Stimulated activated naive CD8-positive, alpha-beta T cell treated with anti-CD3 and anti-CD28 coated beads, Interleukin-15, amount 100 ng/mL, for 72 hours (primary cell): ENCODE data around the gene BTF3.
A peak's percentile ranks its signal among the peaks of the same experiment; 100 is the strongest.
"Not testable (repeated sequence)": the region's sequence is repeated elsewhere in the genome, so short reads cannot be mapped to it uniquely, and the experiment has no call there.

Experiments
- ATAC-seq: fragments of 150-1000 bp; cut with Tn5 transposase; 2 replicates; pipeline ENCODE4 v1.10.0; 2021; ENCODE audit warnings: mild to moderate bottlenecking, moderate library complexity
- DNase-seq, 2 donors: peaks; one replicate each; pipeline ENCODE4 v3.0.0; 2021 to 2022
- H3K27ac Mint-ChIP-seq, 2 donors: one replicate each; pipeline ENCODE4 v1.8.0; 2022; ENCODE audit warnings: mild to moderate bottlenecking in 2 of 2, mixed read lengths in 2 of 2, moderate library complexity in 2 of 2
- H3K27me3 Mint-ChIP-seq: one replicate; pipeline ENCODE4 v1.8.0; 2022; ENCODE audit warnings: mixed read lengths
- H3K4me1 Mint-ChIP-seq: one replicate; pipeline ENCODE4 v1.8.0; 2022; ENCODE audit warnings: mild to moderate bottlenecking, mixed read lengths
- H3K4me3 Mint-ChIP-seq, 2 donors: one replicate each; pipeline ENCODE4 v1.8.0; 2022; ENCODE audit warnings: mild to moderate bottlenecking in 2 of 2, mixed read lengths in 2 of 2, moderate library complexity in 1 of 2
- H3K9me3 Mint-ChIP-seq, 2 donors: one replicate each; pipeline ENCODE4 v1.8.0; 2022; ENCODE audit warnings: mixed read lengths in 2 of 2

BTF3 gene

DNA sequence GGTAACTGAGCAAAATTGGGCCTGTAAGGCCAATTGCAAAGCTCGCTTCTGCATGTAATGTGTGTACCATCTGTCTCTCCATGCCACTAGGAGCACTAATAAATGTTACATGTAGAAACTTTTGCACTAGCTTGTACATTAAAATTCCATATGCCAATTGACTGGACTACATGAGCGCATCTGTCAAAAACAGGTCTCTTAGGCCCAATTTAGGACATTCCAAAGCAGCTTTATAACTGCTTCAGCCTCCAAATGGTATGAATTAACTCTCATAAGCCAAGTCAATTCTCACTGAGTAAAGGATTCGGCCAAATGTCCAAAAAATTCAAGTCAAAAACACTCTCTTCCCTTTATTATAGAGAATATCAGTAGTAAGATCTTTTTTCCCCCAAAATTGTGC lies 26.1 kb upstream of the BTF3 start:
- no peak overlapping the region for H3K27ac Mint-ChIP-seq
- H3K27me3 Mint-ChIP-seq = peaks cover 23% of the 10 kb centered on the region
- DNase-seq (no peak), ATAC-seq (no peak)
- no peak overlapping the region for H3K4me3 Mint-ChIP-seq
- peaks cover 0 to 6% of the 10 kb centered on the region in 2 donors for H3K9me3 Mint-ChIP-seq
- H3K4me1 Mint-ChIP-seq = no peaks in the 10 kb centered on the region

DNA sequence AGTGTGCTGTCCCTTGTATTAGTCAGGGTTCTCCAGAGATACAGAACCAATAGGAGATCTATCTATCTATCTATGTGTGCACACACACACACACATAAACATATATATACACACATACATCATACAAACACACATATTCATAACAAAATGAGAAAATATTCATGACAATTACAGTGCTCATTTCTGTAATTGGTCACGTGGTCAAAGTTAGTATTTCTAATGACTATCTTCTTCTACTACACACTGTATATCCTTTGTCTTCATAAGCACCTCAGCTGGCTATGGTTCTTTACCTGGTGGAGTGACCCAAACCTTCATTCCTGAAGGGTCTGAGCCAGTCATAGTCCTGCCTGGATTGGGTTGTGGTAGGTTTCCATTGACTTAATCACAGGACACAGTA lies 17.7 kb upstream of the BTF3 start:
- Mint-ChIP-seq H3K4me3 (no peak overlapping the region), H3K9me3 (no peaks in the 10 kb centered on the region), H3K27ac (no peak overlapping the region), H3K4me1 (no peaks in the 10 kb centered on the region), H3K27me3 (peaks cover 42% of the 10 kb centered on the region)
- ATAC-seq (no peak), DNase-seq (no peak)

DNA sequence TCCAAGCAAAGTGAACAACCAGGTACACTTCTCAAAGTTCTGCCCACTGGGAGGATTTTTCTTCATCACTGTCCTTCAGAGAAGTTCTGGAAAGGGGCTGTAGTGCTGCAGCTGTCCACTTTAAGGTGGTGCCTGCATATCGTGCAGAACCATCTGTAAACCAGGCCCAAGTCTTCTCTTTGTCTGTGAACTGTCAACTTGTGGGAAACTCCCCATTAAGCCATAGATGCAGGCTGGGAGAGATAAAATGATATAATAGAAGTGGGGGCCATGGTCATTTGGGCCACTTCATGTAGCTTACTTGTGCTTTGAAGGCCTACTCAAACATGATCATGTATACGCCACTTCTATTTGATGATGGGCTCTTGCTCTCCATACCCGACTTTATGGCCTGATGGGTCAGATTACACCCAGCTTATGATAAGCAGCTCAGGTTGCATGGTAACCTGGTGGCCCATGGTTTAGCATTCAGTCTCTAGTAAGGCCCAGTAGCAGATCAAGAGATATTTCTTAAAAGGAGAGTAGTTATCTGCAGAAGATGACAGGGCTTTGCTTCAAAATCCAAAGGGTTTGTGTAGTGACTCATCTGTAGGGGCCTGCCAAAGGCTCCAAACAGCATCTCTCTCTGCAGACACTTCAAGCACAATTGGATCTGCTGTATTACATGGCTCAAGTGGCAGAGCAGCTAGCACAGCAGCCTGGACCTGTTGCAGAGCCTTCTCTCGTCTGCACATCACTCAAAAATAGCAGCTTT lies 15.7 kb upstream of the BTF3 start:
- H3K9me3 Mint-ChIP-seq = no peaks in the 10 kb centered on the region
- no peaks in the 10 kb centered on the region for H3K4me1 Mint-ChIP-seq
- no peak overlapping the region for H3K4me3 Mint-ChIP-seq
- peaks cover 51% of the 10 kb centered on the region for H3K27me3 Mint-ChIP-seq
- H3K27ac Mint-ChIP-seq = no peak overlapping the region
- DNase-seq (no peak), ATAC-seq (no peak)

DNA sequence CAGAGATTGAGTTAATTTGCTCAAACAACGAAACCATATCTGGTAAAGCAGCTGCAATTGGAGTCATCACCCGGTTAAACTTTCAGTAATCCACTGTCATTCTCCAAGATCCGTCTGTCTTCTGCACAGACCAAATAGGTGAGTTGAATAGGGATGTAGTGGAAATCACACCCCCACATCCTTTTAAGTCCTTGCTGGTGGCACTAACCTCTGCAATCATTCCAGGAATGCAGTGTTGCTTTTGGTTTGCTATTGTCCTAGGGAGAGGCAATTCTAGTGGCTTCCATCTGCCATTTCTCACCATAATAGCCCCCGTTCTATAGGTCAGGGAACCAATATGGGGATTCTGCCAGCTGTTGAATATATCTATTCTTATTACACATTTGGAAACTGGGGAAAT lies 14.6 kb upstream of the BTF3 start:
- Mint-ChIP-seq H3K27ac (no peak overlapping the region), H3K4me1 (no peaks in the 10 kb centered on the region), H3K4me3 (no peak overlapping the region), H3K9me3 (no peaks in the 10 kb centered on the region), H3K27me3 (peaks cover 43% of the 10 kb centered on the region)
- DNase-seq = no peak
- no peak for ATAC-seq

DNA sequence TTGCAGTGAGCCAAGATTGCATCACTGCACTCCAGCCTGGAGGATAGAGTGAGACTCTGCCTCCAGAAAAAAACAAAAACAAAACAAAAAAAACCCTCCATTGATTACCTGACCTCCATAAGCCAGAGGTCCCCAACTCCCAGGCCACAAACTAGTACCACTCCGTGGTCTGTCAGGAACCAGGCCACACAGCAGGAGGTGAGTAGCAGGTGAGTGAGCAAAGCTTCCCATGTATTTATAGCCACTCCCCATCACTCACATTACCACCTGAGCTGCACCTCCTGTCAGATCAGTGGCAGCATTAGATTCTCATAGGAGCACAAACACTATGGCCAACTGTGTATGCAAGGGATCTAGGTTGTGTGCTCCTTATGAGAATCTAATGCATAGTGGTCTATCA lies 13.7 kb upstream of the BTF3 start:
- Mint-ChIP-seq H3K27ac (no peak overlapping the region), H3K27me3 (peaks cover 39% of the 10 kb centered on the region)
- no peak for ATAC-seq

DNA sequence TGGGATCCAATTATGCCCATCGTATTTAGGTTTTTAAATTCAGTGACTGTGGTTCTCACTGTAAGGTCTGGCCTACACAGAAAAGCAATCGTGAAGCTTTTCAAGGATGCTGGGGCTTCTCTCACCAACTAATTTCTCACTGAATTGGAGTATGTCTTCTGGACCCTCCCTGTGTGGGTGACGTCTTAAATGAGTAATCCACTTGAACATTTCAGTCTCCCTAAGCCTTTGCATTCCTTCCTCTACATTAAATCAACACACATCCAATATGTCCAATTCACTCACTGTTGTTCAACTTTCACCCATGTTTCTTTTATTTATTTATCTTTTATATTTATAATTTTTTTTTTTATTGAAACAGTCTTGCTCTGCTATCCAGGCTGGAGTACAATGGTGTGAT lies 12.5 kb upstream of the BTF3 start:
- peaks cover 27% of the 10 kb centered on the region for H3K27me3 Mint-ChIP-seq
- no peak for ATAC-seq
- no peak overlapping the region for H3K4me3 Mint-ChIP-seq
- no peak overlapping the region for H3K27ac Mint-ChIP-seq
- H3K4me1 Mint-ChIP-seq = no peaks in the 10 kb centered on the region
- H3K9me3 Mint-ChIP-seq = no peaks in the 10 kb centered on the region
- no peak for DNase-seq

More for the DNA sequence above, 13.7 kb upstream of the BTF3 start:
- DNase-seq = no peak
- no peak overlapping the region for H3K4me3 Mint-ChIP-seq
- no peaks in the 10 kb centered on the region for H3K4me1 Mint-ChIP-seq
- no peaks in the 10 kb centered on the region for H3K9me3 Mint-ChIP-seq

DNA sequence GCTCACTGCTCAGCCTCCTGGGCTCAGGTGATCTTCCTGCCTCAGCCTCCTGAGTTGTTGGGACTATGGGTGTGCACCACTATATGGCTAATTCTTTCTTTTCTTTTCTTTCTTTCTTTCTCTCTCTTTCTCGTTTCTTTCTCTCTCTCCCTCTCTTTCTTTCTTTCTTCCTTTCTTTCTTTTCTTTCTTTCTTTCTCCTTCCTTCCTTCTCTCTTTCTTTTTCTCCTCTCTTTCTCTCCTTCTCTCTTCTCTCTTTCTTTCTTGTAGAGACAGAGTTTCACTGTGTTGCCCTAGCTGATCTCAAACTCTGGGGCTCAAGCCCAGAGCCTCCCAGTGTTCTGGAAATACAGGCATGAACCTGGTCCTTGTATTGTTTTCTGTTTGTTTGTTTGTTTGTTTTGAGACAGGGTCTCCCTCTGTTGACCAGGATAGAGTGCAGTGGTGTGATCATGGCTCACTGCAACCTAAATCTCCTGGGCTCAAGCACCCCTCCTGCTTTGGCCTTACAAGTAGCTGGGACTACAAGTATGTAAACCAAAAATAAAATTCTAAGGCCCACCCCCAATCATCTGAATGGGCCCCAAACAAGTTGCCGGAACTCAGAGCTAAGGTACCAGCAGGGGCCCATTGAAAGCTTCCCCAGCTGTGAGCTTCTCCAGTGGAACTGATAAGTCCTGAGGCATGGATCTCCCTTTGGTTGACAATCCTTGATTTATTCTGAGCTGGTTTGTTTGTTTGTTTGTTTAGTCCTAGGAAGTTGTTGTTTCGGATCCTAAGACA lies 11.9 kb upstream of the BTF3 start:
- DNase-seq = no peak

DNA sequence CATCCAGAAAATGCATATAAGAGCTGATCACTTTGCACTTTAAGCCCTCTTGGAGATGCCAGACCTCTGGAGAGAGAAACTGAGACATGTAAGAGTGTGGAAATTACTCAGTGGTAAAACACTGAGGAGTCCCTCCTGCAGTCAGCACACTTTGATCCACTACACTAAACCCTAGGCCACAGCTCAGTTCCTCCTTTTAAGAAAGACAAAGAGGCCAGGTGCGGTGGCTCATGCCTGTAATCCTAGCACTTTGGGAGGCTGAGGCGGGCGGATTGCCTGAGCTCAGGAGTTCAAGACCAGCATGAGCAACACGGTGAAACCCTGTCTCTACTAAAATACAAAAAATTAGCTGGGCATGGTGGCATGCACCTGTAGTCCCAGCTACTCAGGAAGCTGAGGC lies 11.0 kb upstream of the BTF3 start:
- DNase-seq, ATAC-seq, H3K9me3 Mint-ChIP-seq, H3K4me3 Mint-ChIP-seq, H3K4me1 Mint-ChIP-seq, H3K27ac Mint-ChIP-seq: not testable (repeated sequence)
- H3K27me3 Mint-ChIP-seq = peaks cover 16% of the 10 kb centered on the region

More for the DNA sequence above, 11.9 kb upstream of the BTF3 start:
- no peak overlapping the region for H3K4me3 Mint-ChIP-seq
- no peaks in the 10 kb centered on the region for H3K4me1 Mint-ChIP-seq
- H3K9me3 Mint-ChIP-seq = no peaks in the 10 kb centered on the region
- ATAC-seq = no peak
- H3K27me3 Mint-ChIP-seq = peaks cover 23% of the 10 kb centered on the region
- H3K27ac Mint-ChIP-seq = no peak overlapping the region

DNA sequence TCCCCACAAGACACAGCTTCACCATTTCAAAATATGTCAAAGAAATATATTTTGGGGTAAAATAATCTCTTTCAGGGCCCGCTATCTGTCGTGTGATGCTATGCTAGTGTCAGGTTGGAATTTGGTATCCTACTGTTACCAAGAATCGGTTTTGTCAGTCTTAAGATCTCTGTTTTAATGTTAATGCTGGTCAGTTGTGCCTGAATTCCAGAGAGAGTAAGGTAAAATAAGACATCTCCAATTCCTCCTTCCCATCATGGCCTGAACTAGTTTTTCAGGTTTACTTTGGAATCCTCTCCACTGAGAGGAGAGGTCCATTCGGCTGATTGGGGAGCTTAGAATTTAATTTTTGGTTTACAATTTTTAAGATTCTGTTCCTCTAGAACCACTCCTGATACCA lies 10.4 kb upstream of the BTF3 start:
- DNase-seq (no peak), ATAC-seq (no peak)
- Mint-ChIP-seq H3K27me3 (peaks cover 19% of the 10 kb centered on the region), H3K4me1 (no peaks in the 10 kb centered on the region), H3K9me3 (no peaks in the 10 kb centered on the region), H3K4me3 (no peak overlapping the region), H3K27ac (no peak overlapping the region)

DNA sequence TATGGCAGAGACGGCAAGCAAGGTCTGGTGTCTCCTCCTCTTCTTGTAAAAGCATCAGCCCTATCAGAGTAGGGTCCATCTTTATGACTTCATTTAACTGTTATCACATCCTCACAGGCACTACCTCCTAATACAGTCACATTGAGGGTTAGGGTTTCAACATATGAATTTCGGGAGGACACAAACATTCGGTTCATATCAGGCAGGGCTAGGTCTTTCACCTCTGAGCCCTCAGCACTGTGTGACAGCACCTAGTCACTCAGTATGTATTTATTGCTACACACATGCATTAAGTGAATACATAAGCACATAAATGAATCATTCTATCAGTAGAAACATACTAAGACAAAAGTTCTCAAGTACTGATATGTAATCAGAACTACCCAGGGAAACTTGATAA lies 9.4 kb upstream of the BTF3 start:
- no peaks in the 10 kb centered on the region for H3K4me1 Mint-ChIP-seq
- no peaks in the 10 kb centered on the region for H3K9me3 Mint-ChIP-seq
- H3K27me3 Mint-ChIP-seq = peaks cover 28% of the 10 kb centered on the region
- DNase-seq (no peak), ATAC-seq (no peak)
- no peak overlapping the region for H3K4me3 Mint-ChIP-seq
- no peak overlapping the region for H3K27ac Mint-ChIP-seq

DNA sequence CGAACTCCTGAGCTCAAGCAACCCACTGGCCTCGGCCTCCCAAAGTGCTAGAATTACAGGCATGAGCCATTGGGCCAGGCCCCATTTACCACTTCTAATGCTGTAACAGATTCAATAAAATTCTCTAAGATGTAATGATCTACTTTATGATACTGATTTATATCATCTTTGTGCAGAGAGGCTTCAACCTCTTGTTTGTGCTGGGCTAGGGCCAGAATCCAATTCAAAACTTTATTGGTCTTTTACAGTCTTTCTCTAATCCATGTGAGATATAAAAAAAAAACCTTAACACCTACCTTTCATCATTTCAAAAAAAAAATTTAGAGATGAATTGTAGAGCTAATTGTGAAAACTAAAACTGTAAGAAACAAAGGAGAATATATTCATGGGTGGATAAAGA lies 8.2 kb upstream of the BTF3 start:
- Mint-ChIP-seq H3K27me3 (peaks cover 36% of the 10 kb centered on the region), H3K4me3 (no peak overlapping the region), H3K4me1 (no peaks in the 10 kb centered on the region), H3K9me3 (no peaks in the 10 kb centered on the region), H3K27ac (no peak overlapping the region)
- ATAC-seq (no peak), DNase-seq (no peak)

DNA sequence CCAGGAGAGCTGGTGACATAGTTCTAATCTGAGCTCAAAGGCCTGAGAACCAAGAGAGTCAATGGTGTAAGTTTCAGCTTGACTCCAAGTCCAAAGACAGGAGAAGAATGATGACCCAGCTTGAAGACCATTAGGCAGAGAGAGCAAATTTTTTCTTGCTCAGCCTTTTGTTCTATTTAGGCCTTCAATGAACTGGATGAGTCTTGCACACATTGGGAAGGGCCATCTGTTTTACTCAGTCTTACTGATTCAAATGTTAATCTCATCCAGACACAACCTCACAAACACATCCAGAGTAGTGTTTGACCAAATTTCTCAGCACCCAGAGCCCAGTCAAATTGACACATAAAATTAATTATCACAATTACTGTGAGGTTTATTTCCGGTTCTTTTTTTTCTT lies 7.1 kb upstream of the BTF3 start:
- no peak for ATAC-seq
- no peak for DNase-seq
- no peak overlapping the region for H3K4me3 Mint-ChIP-seq
- no peak overlapping the region for H3K27ac Mint-ChIP-seq
- H3K4me1 Mint-ChIP-seq = no peaks in the 10 kb centered on the region
- H3K27me3 Mint-ChIP-seq = peaks cover 36% of the 10 kb centered on the region
- no peaks in the 10 kb centered on the region for H3K9me3 Mint-ChIP-seq

DNA sequence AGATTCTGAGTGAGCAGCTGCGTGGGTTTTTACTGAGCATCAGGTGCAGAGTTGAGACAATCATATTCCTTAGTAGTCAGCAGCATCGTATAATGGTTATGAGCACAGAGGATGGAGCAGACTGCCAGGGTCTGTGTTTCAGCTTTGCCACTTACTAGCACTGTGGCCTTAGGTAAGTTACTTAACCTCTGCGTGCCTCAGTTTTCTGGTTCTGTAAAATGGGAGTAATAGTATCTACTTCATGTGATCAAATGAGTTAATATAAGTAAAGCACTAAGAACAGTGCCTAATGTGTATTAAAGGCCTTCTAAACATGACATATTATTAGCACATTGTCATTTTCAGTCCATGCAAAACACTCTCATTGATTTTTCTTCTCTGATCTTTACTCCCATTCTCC lies 4.8 kb upstream of the BTF3 start:
- no peak overlapping the region for H3K4me3 Mint-ChIP-seq
- ATAC-seq = no peak
- peaks cover 23% of the 10 kb centered on the region for H3K27me3 Mint-ChIP-seq
- no peak overlapping the region for H3K27ac Mint-ChIP-seq
- H3K4me1 Mint-ChIP-seq = peaks cover 5% of the 10 kb centered on the region
- no peak for DNase-seq
- no peaks in the 10 kb centered on the region for H3K9me3 Mint-ChIP-seq

DNA sequence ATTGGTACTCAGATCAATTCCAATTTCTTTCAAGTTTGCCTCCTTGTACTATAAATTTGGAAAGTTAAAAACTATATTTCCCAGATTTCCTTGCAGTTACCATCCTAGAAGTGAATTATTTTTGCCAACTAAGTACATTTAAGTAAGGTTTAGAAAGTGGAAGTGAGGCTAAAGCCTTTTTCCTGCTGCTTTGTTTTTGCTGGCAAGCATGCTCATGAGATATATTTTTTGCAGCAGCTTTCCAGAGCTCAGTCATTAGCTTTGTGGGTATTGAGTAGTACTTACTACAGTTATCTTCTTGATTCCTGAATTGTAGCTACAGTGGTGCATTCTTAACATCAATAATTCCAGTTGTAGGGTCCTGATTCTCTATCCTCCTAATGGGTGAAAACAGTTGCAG lies 3.5 kb upstream of the BTF3 start:
- H3K4me1 Mint-ChIP-seq = peaks cover 11% of the 10 kb centered on the region
- no peak overlapping the region for H3K27ac Mint-ChIP-seq
- no peak overlapping the region for H3K4me3 Mint-ChIP-seq
- DNase-seq = no peak
- H3K27me3 Mint-ChIP-seq = peaks cover 23% of the 10 kb centered on the region
- no peak for ATAC-seq
- no peaks in the 10 kb centered on the region for H3K9me3 Mint-ChIP-seq

DNA sequence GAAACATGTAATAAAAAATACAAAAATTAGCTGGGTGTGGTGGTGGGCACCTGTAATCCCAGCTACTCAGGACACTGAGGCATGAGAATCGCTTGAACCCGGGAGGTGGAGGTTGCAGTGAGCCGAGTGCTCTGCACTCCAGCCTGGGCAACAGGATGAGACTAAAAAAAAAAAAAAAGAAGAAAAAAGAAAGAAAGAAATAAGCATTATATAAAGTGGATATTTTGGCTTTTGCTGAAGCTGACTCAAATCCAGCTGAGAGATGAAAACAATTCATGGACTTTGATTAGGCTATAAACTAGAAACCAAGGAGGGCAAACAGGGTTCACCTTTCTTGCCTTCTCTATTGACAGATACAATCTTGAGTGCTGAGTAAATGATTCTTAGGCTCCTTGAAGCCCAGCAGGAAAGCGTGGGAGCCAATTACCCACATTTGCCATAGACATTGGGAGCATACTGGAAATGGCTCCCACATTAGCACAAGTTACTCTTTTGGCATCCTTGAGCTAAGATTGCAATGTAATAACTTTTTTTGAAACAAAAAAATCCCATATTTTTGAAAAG lies 2.4 kb upstream of the BTF3 start:
- peaks cover 23% of the 10 kb centered on the region for H3K27me3 Mint-ChIP-seq
- no peak overlapping the region for H3K4me3 Mint-ChIP-seq
- H3K27ac Mint-ChIP-seq = no peak overlapping the region
- DNase-seq = no peak
- peaks cover 21% of the 10 kb centered on the region for H3K4me1 Mint-ChIP-seq
- H3K9me3 Mint-ChIP-seq = no peaks in the 10 kb centered on the region
- no peak for ATAC-seq

DNA sequence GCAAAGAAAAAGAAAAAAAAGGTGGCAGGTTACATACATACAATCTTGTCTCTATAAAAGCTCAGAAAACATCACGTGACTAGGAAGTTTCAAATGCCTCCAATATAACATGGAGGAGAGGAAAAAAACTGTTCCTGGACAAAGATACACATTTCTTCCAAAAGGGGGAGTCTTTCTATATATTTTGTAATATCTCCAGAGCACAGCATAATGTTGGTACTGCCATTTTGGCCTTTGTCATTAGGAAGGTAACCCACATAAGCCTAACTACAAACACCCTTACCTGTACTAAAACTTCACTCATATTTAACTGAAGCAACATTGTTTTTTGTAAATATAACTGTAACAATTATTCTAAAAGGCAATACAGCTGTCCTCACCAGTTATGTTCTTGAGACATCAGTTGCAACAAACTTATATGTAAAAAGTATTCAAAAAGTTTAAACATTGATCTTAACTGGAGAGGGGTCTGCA lies 1.2 kb upstream of the BTF3 start:
- H3K4me3 Mint-ChIP-seq = peak overlapping the region; percentile 96 to 99
- no peaks in the 10 kb centered on the region for H3K9me3 Mint-ChIP-seq
- H3K27ac Mint-ChIP-seq = no peak overlapping the region
- DNase-seq = no peak
- no peak for ATAC-seq
- peaks cover 23% of the 10 kb centered on the region for H3K27me3 Mint-ChIP-seq
- H3K4me1 Mint-ChIP-seq = peaks cover 30% of the 10 kb centered on the region
